Measurements from ENCODE around the gene CCDC33.

The CCDC33 gene

DNA sequence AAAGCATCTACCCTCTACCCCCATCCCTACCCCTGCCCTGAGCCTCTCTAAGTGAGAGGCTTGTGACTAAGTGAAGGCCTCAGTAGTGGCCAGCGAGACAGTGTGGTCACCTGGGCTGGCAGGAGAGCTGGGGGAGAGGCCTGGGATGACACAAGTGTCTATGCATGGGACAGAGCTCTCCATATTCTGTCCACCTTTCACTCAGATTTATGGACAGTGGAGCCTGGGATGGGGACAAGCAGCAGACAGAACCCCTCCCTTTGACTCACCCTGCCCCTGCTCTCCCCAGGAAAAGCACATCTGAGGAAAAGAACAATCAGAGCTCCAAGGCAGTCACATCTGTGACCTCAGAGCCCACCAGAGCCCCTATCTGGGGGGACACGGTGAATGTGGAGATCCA is 26.0 kb downstream of the CCDC33 start:
- H2BK12ac ChIP-seq (ENCODE audit: low read length): no peak overlapping the region
- no peaks in the 10 kb centered on the region for H3K36me3 ChIP-seq (replicated peaks in 1 of 2; ENCODE audit: control insufficient read depth in 2 of 2, insufficient read depth in 2 of 2, low read length in 2 of 2)
- no peak overlapping the region for H2BK5ac ChIP-seq (ENCODE audit: low read length)
- H2AK5ac ChIP-seq (ENCODE audit: low read depth, low read length): no peak overlapping the region
- no peak overlapping the region for H3K18ac ChIP-seq (ENCODE audit: low read length)
- no CpG with 5 or more reads among the region's 2 CpGs for WGBS, 2 donors (ENCODE audit: extremely low coverage in 2 of 2, insufficient read length in 2 of 2, insufficient replicate concordance in 1 of 2)
- H3K23ac ChIP-seq (ENCODE audit: low read depth, low read length, poor library complexity): no peak overlapping the region
- no peak for DNase-seq (ENCODE audit: low spot score)
- H2AFZ ChIP-seq (ENCODE audit: low read length): no peak overlapping the region
- no peak overlapping the region for H4K8ac ChIP-seq (ENCODE audit: low read depth, low read length)
- no peak overlapping the region for H3K27ac ChIP-seq (replicated peaks; ENCODE audit: low read length)
- no peaks in the 10 kb centered on the region for H3K27me3 ChIP-seq (ENCODE audit: control insufficient read depth in 3 of 3, insufficient read depth in 3 of 3, low read depth in 1 of 3, low read length in 3 of 3)
- H3K4ac ChIP-seq (ENCODE audit: low read length): no peak overlapping the region
- no peak overlapping the region for H3K14ac ChIP-seq (ENCODE audit: low read length)
- H3K4me3 ChIP-seq (ENCODE audit: low read length in 2 of 2): no peak overlapping the region
- no peak overlapping the region for H2BK120ac ChIP-seq (ENCODE audit: low read depth, low read length)
- H3K4me1 ChIP-seq (ENCODE audit: control insufficient read depth in 2 of 2, insufficient read depth in 1 of 2, low read depth in 1 of 2, low read length in 2 of 2): peaks cover 19 to 46% of the 10 kb centered on the region in 2 donors
- no peak overlapping the region for H3K4me2 ChIP-seq (ENCODE audit: insufficient read depth, low read length, poor library complexity, severe bottlenecking)
- H2BK15ac ChIP-seq (ENCODE audit: low read length): no peak overlapping the region
- no peaks in the 10 kb centered on the region for H3K79me1 ChIP-seq (ENCODE audit: low read depth, low read length)
- no peak overlapping the region for H3K9ac ChIP-seq (ENCODE audit: low read depth, low read length, poor library complexity)
- no peak overlapping the region for H4K91ac ChIP-seq (ENCODE audit: low read depth, low read length, poor library complexity)
- no peaks in the 10 kb centered on the region for H3K9me3 ChIP-seq (replicated peaks in 1 of 2; ENCODE audit: control insufficient read depth in 2 of 2, insufficient read depth in 1 of 2, low read depth in 1 of 2, low read length in 2 of 2)

DNA sequence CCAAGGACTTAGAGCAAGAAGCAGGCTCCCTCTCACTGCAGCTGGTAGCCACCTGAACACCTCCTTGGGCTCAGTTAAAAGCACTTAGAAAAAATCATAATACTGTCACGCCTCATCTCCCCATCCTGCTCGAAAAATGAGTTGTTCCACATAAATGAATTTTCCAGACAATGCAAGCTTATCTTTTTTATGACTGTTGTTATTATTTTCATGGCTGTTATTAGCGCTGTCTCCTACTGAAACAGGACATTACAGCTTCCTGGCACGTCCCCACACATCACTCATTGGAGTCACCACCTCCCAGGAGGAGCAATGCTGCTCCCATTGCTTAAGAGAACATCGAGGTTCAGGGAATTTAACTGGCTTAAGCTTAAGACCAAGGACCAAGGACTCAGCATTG is 26.5 kb downstream of the CCDC33 start:
- Histone ChIP-seq H3K27ac (replicated peaks; ENCODE audit: low read length) (no peak overlapping the region), H2BK120ac (ENCODE audit: low read depth, low read length) (no peak overlapping the region)

GRCh38 chr15:74263466-74263865 is 27.3 kb downstream of the CCDC33 start:
- Histone ChIP-seq H2BK12ac (ENCODE audit: low read length) (no peak overlapping the region), H3K4me1 (ENCODE audit: control insufficient read depth in 2 of 2, insufficient read depth in 1 of 2, low read depth in 1 of 2, low read length in 2 of 2) (peaks cover 16 to 41% of the 10 kb centered on the region in 2 donors), H4K8ac (ENCODE audit: low read depth, low read length) (no peak overlapping the region), H3K9me3 (replicated peaks in 1 of 2; ENCODE audit: control insufficient read depth in 2 of 2, insufficient read depth in 1 of 2, low read depth in 1 of 2, low read length in 2 of 2) (no peaks in the 10 kb centered on the region), H3K4me2 (ENCODE audit: insufficient read depth, low read length, poor library complexity, severe bottlenecking) (no peak overlapping the region), H3K23ac (ENCODE audit: low read depth, low read length, poor library complexity) (no peak overlapping the region), H2BK5ac (ENCODE audit: low read length) (no peak overlapping the region), H2BK120ac (ENCODE audit: low read depth, low read length) (no peak overlapping the region), H3K4me3 (ENCODE audit: low read length in 2 of 2) (peak overlapping the region; percentile 10 to 61), H3K27me3 (ENCODE audit: control insufficient read depth in 3 of 3, insufficient read depth in 3 of 3, low read depth in 1 of 3, low read length in 3 of 3) (no peaks in the 10 kb centered on the region), H2AFZ (ENCODE audit: low read length) (peak overlapping the region; percentile 52), H2AK5ac (ENCODE audit: low read depth, low read length) (no peak overlapping the region), H3K79me1 (ENCODE audit: low read depth, low read length) (no peaks in the 10 kb centered on the region), H3K9ac (ENCODE audit: low read depth, low read length, poor library complexity) (no peak overlapping the region), H4K91ac (ENCODE audit: low read depth, low read length, poor library complexity) (no peak overlapping the region), H3K27ac (replicated peaks; ENCODE audit: low read length) (no peak overlapping the region), H3K4ac (ENCODE audit: low read length) (no peak overlapping the region), H3K36me3 (replicated peaks in 1 of 2; ENCODE audit: control insufficient read depth in 2 of 2, insufficient read depth in 2 of 2, low read length in 2 of 2) (no peaks in the 10 kb centered on the region), H2BK15ac (ENCODE audit: low read length) (no peak overlapping the region), H3K14ac (ENCODE audit: low read length) (no peak overlapping the region), H3K18ac (ENCODE audit: low read length) (no peak overlapping the region)
- WGBS, 2 donors (ENCODE audit: extremely low coverage in 2 of 2, insufficient read length in 2 of 2, insufficient replicate concordance in 1 of 2): no CpG with 5 or more reads among the region's 5 CpGs
- no peak for DNase-seq (ENCODE audit: low spot score)

More for the DNA sequence above, 26.5 kb downstream of the CCDC33 start:
- Histone ChIP-seq H3K36me3 (replicated peaks in 1 of 2; ENCODE audit: control insufficient read depth in 2 of 2, insufficient read depth in 2 of 2, low read length in 2 of 2) (no peaks in the 10 kb centered on the region), H3K4me1 (ENCODE audit: control insufficient read depth in 2 of 2, insufficient read depth in 1 of 2, low read depth in 1 of 2, low read length in 2 of 2) (peaks cover 19 to 45% of the 10 kb centered on the region in 2 donors), H3K18ac (ENCODE audit: low read length) (no peak overlapping the region), H4K91ac (ENCODE audit: low read depth, low read length, poor library complexity) (no peak overlapping the region), H3K14ac (ENCODE audit: low read length) (no peak overlapping the region), H4K8ac (ENCODE audit: low read depth, low read length) (no peak overlapping the region), H3K27me3 (ENCODE audit: control insufficient read depth in 3 of 3, insufficient read depth in 3 of 3, low read depth in 1 of 3, low read length in 3 of 3) (no peaks in the 10 kb centered on the region), H2BK12ac (ENCODE audit: low read length) (no peak overlapping the region), H2BK5ac (ENCODE audit: low read length) (no peak overlapping the region), H3K4me2 (ENCODE audit: insufficient read depth, low read length, poor library complexity, severe bottlenecking) (no peak overlapping the region), H2BK15ac (ENCODE audit: low read length) (no peak overlapping the region), H3K9me3 (replicated peaks in 1 of 2; ENCODE audit: control insufficient read depth in 2 of 2, insufficient read depth in 1 of 2, low read depth in 1 of 2, low read length in 2 of 2) (no peaks in the 10 kb centered on the region), H3K23ac (ENCODE audit: low read depth, low read length, poor library complexity) (no peak overlapping the region), H2AK5ac (ENCODE audit: low read depth, low read length) (no peak overlapping the region), H3K9ac (ENCODE audit: low read depth, low read length, poor library complexity) (no peak overlapping the region), H3K4ac (ENCODE audit: low read length) (no peak overlapping the region), H3K79me1 (ENCODE audit: low read depth, low read length) (no peaks in the 10 kb centered on the region), H3K4me3 (ENCODE audit: low read length in 2 of 2) (no peak overlapping the region), H2AFZ (ENCODE audit: low read length) (no peak overlapping the region)
- no peak for DNase-seq (ENCODE audit: low spot score)
- WGBS, 2 donors (ENCODE audit: extremely low coverage in 2 of 2, insufficient read length in 2 of 2, insufficient replicate concordance in 1 of 2): no CpG with 5 or more reads among the region's 5 CpGs

DNA sequence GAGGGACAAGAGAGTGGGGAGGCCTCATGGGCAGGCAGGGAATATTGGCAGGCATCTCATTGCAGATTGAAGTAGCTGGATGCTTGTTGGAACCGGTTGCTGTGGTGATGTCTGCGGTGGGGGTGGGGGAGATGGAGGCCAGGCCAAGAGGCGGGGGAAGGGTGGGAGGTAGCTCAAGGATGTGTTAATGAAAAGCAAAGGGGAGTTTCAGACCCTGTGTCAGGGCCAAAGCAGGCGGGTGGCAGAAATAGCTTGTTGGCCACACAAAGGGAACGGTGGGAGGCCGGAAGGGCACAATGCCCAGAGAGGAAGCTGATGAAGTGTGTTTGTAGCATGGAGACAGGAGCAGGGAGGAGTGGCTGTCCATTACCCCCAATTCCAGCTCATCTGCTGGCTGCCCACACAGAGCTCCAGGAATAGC is 28.0 kb downstream of the CCDC33 start:
- no peak overlapping the region for H4K8ac ChIP-seq (ENCODE audit: low read depth, low read length)
- H2BK15ac ChIP-seq (ENCODE audit: low read length): no peak overlapping the region
- no peaks in the 10 kb centered on the region for H3K79me1 ChIP-seq (ENCODE audit: low read depth, low read length)
- no peak overlapping the region for H3K4me3 ChIP-seq (ENCODE audit: low read length in 2 of 2)
- no CpG with 5 or more reads among the region's 6 CpGs for WGBS, 2 donors (ENCODE audit: extremely low coverage in 2 of 2, insufficient read length in 2 of 2, insufficient replicate concordance in 1 of 2)
- no peaks in the 10 kb centered on the region for H3K27me3 ChIP-seq (ENCODE audit: control insufficient read depth in 3 of 3, insufficient read depth in 3 of 3, low read depth in 1 of 3, low read length in 3 of 3)
- DNase-seq (ENCODE audit: low spot score): no peak
- no peak overlapping the region for H2BK120ac ChIP-seq (ENCODE audit: low read depth, low read length)
- H2AK5ac ChIP-seq (ENCODE audit: low read depth, low read length): no peak overlapping the region
- no peak overlapping the region for H2BK5ac ChIP-seq (ENCODE audit: low read length)
- no peak overlapping the region for H3K9ac ChIP-seq (ENCODE audit: low read depth, low read length, poor library complexity)
- no peak overlapping the region for H2BK12ac ChIP-seq (ENCODE audit: low read length)
- H3K9me3 ChIP-seq (replicated peaks in 1 of 2; ENCODE audit: control insufficient read depth in 2 of 2, insufficient read depth in 1 of 2, low read depth in 1 of 2, low read length in 2 of 2): no peaks in the 10 kb centered on the region
- H3K4ac ChIP-seq (ENCODE audit: low read length): no peak overlapping the region
- no peak overlapping the region for H3K14ac ChIP-seq (ENCODE audit: low read length)
- H2AFZ ChIP-seq (ENCODE audit: low read length): peak overlapping the region; percentile 43
- H3K4me2 ChIP-seq (ENCODE audit: insufficient read depth, low read length, poor library complexity, severe bottlenecking): no peak overlapping the region
- H3K36me3 ChIP-seq (replicated peaks in 1 of 2; ENCODE audit: control insufficient read depth in 2 of 2, insufficient read depth in 2 of 2, low read length in 2 of 2): no peaks in the 10 kb centered on the region
- peaks cover 10 to 35% of the 10 kb centered on the region in 2 donors for H3K4me1 ChIP-seq (ENCODE audit: control insufficient read depth in 2 of 2, insufficient read depth in 1 of 2, low read depth in 1 of 2, low read length in 2 of 2)
- H3K18ac ChIP-seq (ENCODE audit: low read length): peak overlapping the region; percentile 36
- no peak overlapping the region for H3K23ac ChIP-seq (ENCODE audit: low read depth, low read length, poor library complexity)
- H4K91ac ChIP-seq (ENCODE audit: low read depth, low read length, poor library complexity): no peak overlapping the region
- H3K27ac ChIP-seq (replicated peaks; ENCODE audit: low read length): no peak overlapping the region
